Thymus (tissue), 11 donors: Measurements from ENCODE around the gene SLC6A12. TPM values are rescaled to one million over a fixed set of nuclear protein-coding genes. Genes with fewer than 3 reads are reported as not detected.

Experiments used
- DNase-seq, 9 donors: peaks; one replicate each; pipeline ENCODE4 v3.0.0-alpha.2; 2013; ENCODE audit warnings: low spot score in 9 of 9, low read depth in 6 of 9, missing footprints in 1 of 9
- H3K27ac ChIP-seq, 2 donors: one replicate each; pipeline ENCODE4 v1.5.1; 2013; ENCODE audit warnings: control low read depth in 1 of 2, low read depth in 1 of 2, low read length in 1 of 2, mild to moderate bottlenecking in 1 of 2, moderate library complexity in 1 of 2
- H3K27me3 ChIP-seq, 2 donors: one replicate each; pipeline ENCODE4 v1.5.1; 2013; ENCODE audit warnings: low read length in 1 of 2; ENCODE audit not compliant: control insufficient read depth in 2 of 2, insufficient read depth in 1 of 2
- H3K36me3 ChIP-seq, 2 donors: one replicate each; pipeline ENCODE4 v1.5.1; 2013; ENCODE audit warnings: low read length in 1 of 2, mild to moderate bottlenecking in 1 of 2, moderate library complexity in 1 of 2; ENCODE audit not compliant: control insufficient read depth in 2 of 2, insufficient read depth in 2 of 2
- H3K4me1 ChIP-seq, 2 donors: one replicate each; pipeline ENCODE4 v1.5.1; 2013; ENCODE audit warnings: low read length in 2 of 2; ENCODE audit not compliant: control insufficient read depth in 2 of 2, insufficient read depth in 2 of 2
- H3K4me3 ChIP-seq, 2 donors: one replicate each; pipeline ENCODE4 v1.5.1; 2013; ENCODE audit warnings: low read length in 2 of 2, control low read depth in 1 of 2, mild to moderate bottlenecking in 1 of 2
- H3K9me3 ChIP-seq, 2 donors: one replicate each; pipeline ENCODE4 v1.5.1; 2013; ENCODE audit warnings: low read length in 1 of 2, mild to moderate bottlenecking in 1 of 2; ENCODE audit not compliant: control insufficient read depth in 2 of 2, insufficient read depth in 1 of 2
- WGBS: extraction: QIAGEN DNeasy Blood & Tissue Kit; methylation state at CpG from one replicate; pipeline ENCODE4 v1.1.7; 2013; 5-methylcytosine and 5-hydroxymethylcytosine counted together
- polyA plus RNA-seq: library from polyadenylated mRNA; stranded (reverse); fragments of 200-250 nt; gene quantifications from one replicate; pipeline ENCODE4 v1.2.3, GENCODE V29; 2013
- total RNA-seq: library from RNA; stranded (reverse); fragments of 120-200 nt; gene quantifications from one replicate; pipeline ENCODE4 v1.2.4, GENCODE V29; 2013
- donor health status: healthy.

The SLC6A12 gene
- total and polyA plus RNA-seq, 2 donors, result 0.14 to 1.6 TPM

GRCh38 chr12:196436-196835 lies 17.5 kb downstream of the SLC6A12 start:
- no peak overlapping the region for H3K4me3 ChIP-seq
- no peak overlapping the region for H3K27ac ChIP-seq
- H3K36me3 ChIP-seq, result no peaks in the 10 kb centered on the region
- no peaks in the 10 kb centered on the region for H3K4me1 ChIP-seq
- H3K27me3 ChIP-seq, result peaks cover 0 to 22% of the 10 kb centered on the region in 2 donors
- no peaks in the 10 kb centered on the region for H3K9me3 ChIP-seq
- DNase-seq, result no peak
- WGBS, result 86% methylated on average over 4 of the region's 4 CpGs

- H3K27me3 ChIP-seq, result peaks cover 0 to 17% of the 10 kb centered on the region in 2 donors
- WGBS, result 94% methylated on average over 15 of the region's 15 CpGs
- no peak overlapping the region for H3K4me3 ChIP-seq
- H3K27ac ChIP-seq, result no peak overlapping the region
- no peaks in the 10 kb centered on the region for H3K36me3 ChIP-seq
- H3K9me3 ChIP-seq, result no peaks in the 10 kb centered on the region
- no peak for DNase-seq
- H3K4me1 ChIP-seq, result no peaks in the 10 kb centered on the region
Observed at GRCh38 chr12:195951-196350, 18.0 kb downstream of the SLC6A12 start.

- DNase-seq, result no peak
- WGBS, result 89% methylated on average over 5 of the region's 5 CpGs
- H3K9me3 ChIP-seq, result no peaks in the 10 kb centered on the region
Observed at GRCh38 chr12:195156-195555, 18.8 kb downstream of the SLC6A12 start.

GRCh38 chr12:194276-194675 lies 19.7 kb downstream of the SLC6A12 start:
- Histone ChIP-seq H3K27me3 (peaks cover 0 to 16% of the 10 kb centered on the region in 2 donors), H3K9me3 (no peaks in the 10 kb centered on the region), H3K27ac (no peak overlapping the region), H3K4me3 (no peak overlapping the region), H3K4me1 (peaks cover 0 to 4% of the 10 kb centered on the region in 2 donors), H3K36me3 (no peaks in the 10 kb centered on the region)
- 92% methylated on average over 7 of the region's 7 CpGs for WGBS
- no peak for DNase-seq

More at GRCh38 chr12:195156-195555, 18.8 kb downstream of the SLC6A12 start:
- no peak overlapping the region for H3K4me3 ChIP-seq
- no peaks in the 10 kb centered on the region for H3K36me3 ChIP-seq
- no peaks in the 10 kb centered on the region for H3K4me1 ChIP-seq
- peaks cover 0 to 14% of the 10 kb centered on the region in 2 donors for H3K27me3 ChIP-seq
- no peak overlapping the region for H3K27ac ChIP-seq

GRCh38 chr12:193261-193660 lies 20.7 kb downstream of the SLC6A12 start:
- no peak overlapping the region for H3K4me3 ChIP-seq
- DNase-seq, result no peak
- no peaks in the 10 kb centered on the region for H3K36me3 ChIP-seq
- 92% methylated on average over 10 of the region's 10 CpGs for WGBS
- H3K4me1 ChIP-seq, result peaks cover 0 to 5% of the 10 kb centered on the region in 2 donors
- no peak overlapping the region for H3K27ac ChIP-seq
- peaks cover 0 to 19% of the 10 kb centered on the region in 2 donors for H3K27me3 ChIP-seq
- no peaks in the 10 kb centered on the region for H3K9me3 ChIP-seq

DNA sequence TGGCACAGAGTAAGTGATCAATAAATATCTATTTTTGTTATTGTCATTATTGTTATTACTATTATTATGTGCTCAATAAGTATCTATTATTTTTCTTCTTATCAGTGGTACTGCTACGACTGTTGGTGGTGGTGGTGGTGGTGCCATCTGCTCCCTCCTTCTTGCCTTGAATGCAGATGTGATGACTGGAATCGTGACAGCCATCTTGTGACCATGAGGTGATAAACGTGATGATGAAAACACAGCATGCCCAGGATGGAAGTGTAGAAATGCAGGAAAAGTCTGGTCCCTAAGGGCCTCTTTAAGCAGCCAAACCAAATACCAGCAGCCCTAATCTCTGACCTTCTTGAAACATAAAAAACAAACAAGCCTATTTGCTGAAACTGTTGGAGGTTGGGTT lies 22.4 kb downstream of the SLC6A12 start:
- Histone ChIP-seq H3K36me3 (no peaks in the 10 kb centered on the region), H3K27ac (no peak overlapping the region), H3K9me3 (no peaks in the 10 kb centered on the region), H3K27me3 (peaks cover 0 to 22% of the 10 kb centered on the region in 2 donors), H3K4me1 (peaks cover 0 to 5% of the 10 kb centered on the region in 2 donors), H3K4me3 (no peak overlapping the region)
- 97% methylated on average over 3 of the region's 3 CpGs for WGBS
- DNase-seq, result no peak

GRCh38 chr12:190881-191280 lies 23.1 kb downstream of the SLC6A12 start:
- no peak overlapping the region for H3K27ac ChIP-seq
- no peaks in the 10 kb centered on the region for H3K9me3 ChIP-seq
- H3K4me1 ChIP-seq, result peaks cover 0 to 5% of the 10 kb centered on the region in 2 donors
- DNase-seq, result no peak
- WGBS, result 97% methylated on average over 8 of the region's 8 CpGs
- no peaks in the 10 kb centered on the region for H3K36me3 ChIP-seq
- H3K4me3 ChIP-seq, result no peak overlapping the region
- peaks cover 0 to 22% of the 10 kb centered on the region in 2 donors for H3K27me3 ChIP-seq

DNA sequence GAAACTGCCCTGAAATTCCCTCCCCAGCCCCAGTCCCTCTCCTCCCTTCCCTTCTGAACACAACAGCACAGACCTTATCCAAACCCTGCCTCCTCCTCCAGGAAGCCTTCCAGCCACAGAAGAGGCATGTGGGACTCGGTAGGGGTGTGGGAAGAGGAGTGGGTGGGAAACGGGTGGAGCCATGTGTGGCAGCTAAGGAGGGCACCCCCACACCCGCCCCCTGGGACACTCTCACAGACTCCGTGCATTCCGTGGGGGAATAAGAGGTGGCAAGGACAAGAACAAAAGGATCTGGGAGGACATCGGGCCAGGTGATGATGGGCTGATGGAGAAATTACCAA lies 24.4 kb downstream of the SLC6A12 start:
- no peak for DNase-seq
- no peak overlapping the region for H3K4me3 ChIP-seq
- no peak overlapping the region for H3K27ac ChIP-seq
- H3K9me3 ChIP-seq, result no peaks in the 10 kb centered on the region
- H3K27me3 ChIP-seq, result peaks cover 0 to 22% of the 10 kb centered on the region in 2 donors
- no peaks in the 10 kb centered on the region for H3K36me3 ChIP-seq
- peaks cover 0 to 5% of the 10 kb centered on the region in 2 donors for H3K4me1 ChIP-seq
- 81% methylated on average over 6 of the region's 6 CpGs for WGBS

DNA sequence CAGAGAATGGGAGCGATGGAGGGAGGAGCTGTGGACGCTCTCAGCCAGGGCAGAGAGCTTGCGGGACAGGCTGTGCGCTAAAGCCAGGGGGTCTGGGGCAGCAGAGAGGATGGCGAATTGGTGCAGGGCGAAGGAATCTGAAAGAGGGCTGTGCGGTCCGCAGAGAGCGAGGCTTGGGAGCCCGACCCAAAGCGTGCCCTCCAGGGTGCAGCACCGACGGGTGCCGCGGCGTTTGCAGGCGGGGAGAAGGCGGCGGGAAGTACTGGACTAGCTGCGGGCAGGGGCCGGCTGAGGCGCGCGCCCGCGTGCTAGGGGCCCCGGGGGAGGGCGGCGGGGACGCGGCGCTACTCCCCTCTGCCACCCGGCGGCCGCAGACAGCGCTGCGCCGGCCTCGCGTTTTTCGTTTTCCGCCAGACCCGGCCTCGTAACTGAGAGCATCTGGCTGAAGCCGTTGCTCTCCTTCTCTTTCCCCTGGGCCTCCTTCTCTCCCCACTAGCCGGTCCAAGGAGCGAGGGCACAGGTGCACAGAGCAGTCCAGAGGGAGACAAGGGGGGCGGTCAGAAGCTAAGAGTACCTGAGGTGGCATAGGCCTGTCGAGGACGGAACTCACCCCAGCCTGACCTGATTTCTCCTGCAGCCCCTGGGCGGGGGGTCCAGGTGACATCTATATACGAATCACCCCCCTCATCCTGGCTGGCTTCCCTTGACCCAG lies 24.9 kb downstream of the SLC6A12 start:
- no peaks in the 10 kb centered on the region for H3K9me3 ChIP-seq
- H3K4me1 ChIP-seq, result peaks cover 0 to 5% of the 10 kb centered on the region in 2 donors
- peaks cover 0 to 22% of the 10 kb centered on the region in 2 donors for H3K27me3 ChIP-seq
- H3K4me3 ChIP-seq, result peak overlapping the region in 1 of 2 donors; percentile 40
- DNase-seq, result peak in 7 of 9 donors; percentile 9 to 50 (median 13)
- WGBS, result 13% methylated on average over 52 of the region's 52 CpGs
- no peak overlapping the region for H3K27ac ChIP-seq
- no peaks in the 10 kb centered on the region for H3K36me3 ChIP-seq
